ENCODE data around the gene GCN1. TPM values are rescaled to one million over a fixed set of nuclear protein-coding genes. Genes with fewer than 3 reads are reported as not detected.

Gene GCN1
- total and polyA plus RNA-seq, 8 donors: 51.8 to 89.4 (median 57.9) TPM

DNA sequence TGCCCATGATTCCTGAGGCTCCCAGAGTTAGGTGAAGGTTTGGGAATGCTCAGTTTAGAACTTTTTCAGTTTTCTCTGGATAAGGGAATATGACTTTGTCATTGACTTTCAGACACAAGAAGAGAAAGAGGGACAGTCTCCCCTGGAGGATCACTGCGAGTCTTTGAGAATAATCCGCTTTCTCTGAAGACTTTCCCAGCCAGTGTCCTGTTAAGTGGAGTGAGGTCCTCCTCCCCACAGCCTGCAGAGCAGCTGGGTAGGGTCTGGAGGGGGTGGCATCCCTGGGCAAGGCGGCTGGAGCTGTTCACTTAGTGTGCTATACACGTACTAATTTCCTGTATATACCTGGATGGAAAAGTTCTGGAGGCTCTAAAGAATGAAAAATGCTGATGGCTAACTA is 69.5 kb downstream of the GCN1 start:
- DNase-seq (no peak), ATAC-seq (no peak)
- H3K4me1 ChIP-seq: peaks cover 5 to 36% of the 10 kb centered on the region in 2 donors
- no peaks in the 10 kb centered on the region for H3K9me3 ChIP-seq
- intact Hi-C loops (cut with DNase I): no loop called here
- no peaks in the 10 kb centered on the region for H3K27me3 ChIP-seq
- H3K4me3 ChIP-seq: no peak overlapping the region
- peaks cover 0 to 40% of the 10 kb centered on the region in 2 donors for H3K36me3 ChIP-seq
- TF ChIP-seq, protein P1, sequence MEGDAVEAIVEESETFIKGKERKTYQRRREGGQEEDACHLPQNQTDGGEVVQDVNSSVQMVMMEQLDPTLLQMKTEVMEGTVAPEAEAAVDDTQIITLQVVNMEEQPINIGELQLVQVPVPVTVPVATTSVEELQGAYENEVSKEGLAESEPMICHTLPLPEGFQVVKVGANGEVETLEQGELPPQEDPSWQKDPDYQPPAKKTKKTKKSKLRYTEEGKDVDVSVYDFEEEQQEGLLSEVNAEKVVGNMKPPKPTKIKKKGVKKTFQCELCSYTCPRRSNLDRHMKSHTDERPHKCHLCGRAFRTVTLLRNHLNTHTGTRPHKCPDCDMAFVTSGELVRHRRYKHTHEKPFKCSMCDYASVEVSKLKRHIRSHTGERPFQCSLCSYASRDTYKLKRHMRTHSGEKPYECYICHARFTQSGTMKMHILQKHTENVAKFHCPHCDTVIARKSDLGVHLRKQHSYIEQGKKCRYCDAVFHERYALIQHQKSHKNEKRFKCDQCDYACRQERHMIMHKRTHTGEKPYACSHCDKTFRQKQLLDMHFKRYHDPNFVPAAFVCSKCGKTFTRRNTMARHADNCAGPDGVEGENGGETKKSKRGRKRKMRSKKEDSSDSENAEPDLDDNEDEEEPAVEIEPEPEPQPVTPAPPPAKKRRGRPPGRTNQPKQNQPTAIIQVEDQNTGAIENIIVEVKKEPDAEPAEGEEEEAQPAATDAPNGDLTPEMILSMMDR (IDR thresholded peaks at IDR 0.05): no peak
- H3K27ac ChIP-seq: no peak overlapping the region

DNA sequence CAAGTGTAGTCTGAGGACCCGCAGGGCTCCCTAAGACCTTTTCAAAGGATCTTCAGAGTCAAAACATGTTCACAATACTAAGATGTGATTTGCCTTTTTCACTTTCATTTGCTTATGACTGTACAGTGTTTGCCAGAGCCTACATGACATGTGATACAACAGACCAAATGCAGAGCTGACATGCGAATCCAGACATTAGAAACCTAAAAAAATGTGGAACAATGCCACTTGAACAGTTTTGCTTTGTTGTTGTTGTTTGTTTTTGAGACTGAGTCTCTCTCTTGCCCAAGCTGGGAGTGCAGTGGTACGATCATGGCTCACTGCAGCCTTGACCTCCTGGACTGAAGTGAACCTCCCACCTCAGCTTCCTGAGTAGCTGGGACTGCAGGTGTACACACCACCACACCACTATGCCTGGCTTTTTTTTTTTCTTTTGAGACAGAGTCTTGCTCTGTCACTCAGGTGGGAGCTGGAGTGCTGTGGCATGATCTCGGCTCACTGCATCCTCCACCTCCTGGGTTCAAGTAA is 72.7 kb downstream of the GCN1 start:
- no peak overlapping the region for H3K27ac ChIP-seq
- ATAC-seq (no peak), DNase-seq (no peak)
- TF ChIP-seq, protein P1 (IDR thresholded peaks at IDR 0.05): no peak
- H3K36me3 ChIP-seq: peaks cover 0 to 10% of the 10 kb centered on the region in 2 donors
- intact Hi-C loops (cut with DNase I): no loop called here
- H3K4me1 ChIP-seq: peaks cover 11 to 54% of the 10 kb centered on the region in 2 donors
- no peaks in the 10 kb centered on the region for H3K9me3 ChIP-seq
- no peaks in the 10 kb centered on the region for H3K27me3 ChIP-seq
- H3K4me3 ChIP-seq: no peak overlapping the region

DNA sequence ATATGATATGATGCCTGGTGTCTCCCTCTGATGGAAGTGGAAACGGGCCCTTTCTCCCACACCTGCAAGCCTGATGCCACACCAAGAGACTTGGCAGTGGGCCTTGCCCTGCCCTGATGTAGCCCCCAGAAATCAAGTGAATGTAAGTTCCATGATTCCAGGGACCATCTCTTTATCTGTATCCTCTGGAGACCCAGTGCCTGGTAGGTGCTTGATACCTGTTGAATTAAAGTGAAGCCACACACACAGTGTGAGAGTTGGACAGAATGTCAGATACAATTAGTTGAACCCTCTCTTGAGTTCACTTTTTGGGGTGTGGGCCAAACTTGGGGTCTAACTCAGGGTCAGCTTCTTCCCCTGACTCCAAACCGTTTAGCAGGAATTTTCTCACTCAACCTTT is 73.2 kb downstream of the GCN1 start:
- H3K36me3 ChIP-seq: peaks cover 0 to 5% of the 10 kb centered on the region in 2 donors
- TF ChIP-seq, protein P1 (IDR thresholded peaks at IDR 0.05): no peak
- ATAC-seq (no peak), DNase-seq (no peak)
- H3K4me1 ChIP-seq: peaks cover 11 to 50% of the 10 kb centered on the region in 2 donors
- no peak overlapping the region for H3K4me3 ChIP-seq
- H3K27me3 ChIP-seq: no peaks in the 10 kb centered on the region
- intact Hi-C loops (cut with DNase I): no loop called here
- no peaks in the 10 kb centered on the region for H3K9me3 ChIP-seq
- no peak overlapping the region for H3K27ac ChIP-seq

GRCh38 chr12:120119271-120119973 is 75.1 kb downstream of the GCN1 start:
- Histone ChIP-seq H3K9me3 (no peaks in the 10 kb centered on the region), H3K4me3 (no peak overlapping the region), H3K4me1 (peaks cover 23 to 57% of the 10 kb centered on the region in 2 donors), H3K36me3 (peaks cover 0 to 4% of the 10 kb centered on the region in 2 donors), H3K27ac (peak overlapping the region in 1 of 2 donors; percentile 96), H3K27me3 (no peaks in the 10 kb centered on the region)
- DNase-seq (no peak), ATAC-seq (no peak)
- intact Hi-C loops (cut with DNase I): no loop called here
- TF ChIP-seq, protein P1 (IDR thresholded peaks at IDR 0.05): no peak

- intact Hi-C loops (cut with DNase I): no loop called here
- TF ChIP-seq, protein P1 (IDR thresholded peaks at IDR 0.05): no peak
- Histone ChIP-seq H3K9me3 (no peaks in the 10 kb centered on the region), H3K4me3 (peak overlapping the region; percentile 68 to 96), H3K27me3 (no peaks in the 10 kb centered on the region), H3K4me1 (peaks cover 23 to 63% of the 10 kb centered on the region in 2 donors), H3K36me3 (peaks cover 0 to 13% of the 10 kb centered on the region in 2 donors), H3K27ac (peak overlapping the region in 1 of 2 donors; percentile 96)
- ATAC-seq: no peak
- no peak for DNase-seq
Observed at GRCh38 chr12:120118321-120119061, 76.0 kb downstream of the GCN1 start.
